IMR-90 (cell line): ENCODE results near the gene GLT8D2. TPM values are rescaled to one million over a fixed set of nuclear protein-coding genes. Genes with fewer than 3 reads are reported as not detected.

Experiments used
- ATAC-seq: fragments of 200-7000 bp; cut with Tn5 transposase; 2 replicates; pipeline ENCODE4 v1.9.1; 2020; ENCODE audit warnings: low read depth, mild to moderate bottlenecking, moderate library complexity
- BruUV-seq: library from RNA; stranded (reverse); fragments of 400-500 nt; replicated peaks from 2 replicates; lab custom pipeline; 2021; lab: Mats Ljungman, UMichigan
- CTCF ChIA-PET: fragments of 300-600 bp; formaldehyde crosslinking; extraction: SDS; loops from one replicate; lab custom pipeline; 2021; ENCODE audit warnings: antibody characterized with exemption; lab: Yijun Ruan, JAX
- POLR2A ChIA-PET: fragments of 300-600 bp; sonication (Branson Sonifier 250); formaldehyde crosslinking; loops from one replicate; lab custom pipeline; 2022; ENCODE audit warnings: antibody characterized with exemption; ENCODE audit not compliant: unreplicated experiment; lab: Charles Lee
- DNase-seq: peaks from one replicate; pipeline ENCODE4 v3.0.0; 2013
- H2AFZ ChIP-seq: replicated peaks from 2 replicates; pipeline ENCODE3; 2013; ENCODE audit warnings: low read length, mild to moderate bottlenecking; ENCODE audit not compliant: poor library complexity
- H2AK5ac ChIP-seq: 2 replicates; pipeline ENCODE4 v1.6.1; 2013; ENCODE audit warnings: low read depth, low read length, inconsistent platforms
- H2AK9ac ChIP-seq: replicated peaks from 2 replicates; pipeline ENCODE3; 2013; ENCODE audit warnings: mild to moderate bottlenecking, low read depth, low read length, moderate library complexity; ENCODE audit not compliant: poor library complexity
- H2BK120ac ChIP-seq: 2 replicates; pipeline ENCODE4 v1.6.1; 2013; ENCODE audit warnings: low read depth, low read length, inconsistent platforms
- H2BK15ac ChIP-seq: 3 replicates; pipeline ENCODE4 v1.6.1; 2013; ENCODE audit warnings: low read depth, low read length, inconsistent platforms
- H2BK20ac ChIP-seq: 2 replicates; pipeline ENCODE4 v1.6.1; 2013; ENCODE audit warnings: low read depth, mild to moderate bottlenecking, inconsistent platforms, low read length, moderate library complexity
- H2BK5ac ChIP-seq: 2 replicates; pipeline ENCODE4 v1.6.1; 2013; ENCODE audit warnings: mild to moderate bottlenecking, low read depth, low read length, inconsistent platforms; ENCODE audit not compliant: poor library complexity, severe bottlenecking
- H3K14ac ChIP-seq: replicated peaks from 2 replicates; pipeline ENCODE4 v1.6.1; 2013; ENCODE audit warnings: low read depth, low read length, inconsistent platforms
- H3K18ac ChIP-seq: 2 replicates; pipeline ENCODE4 v1.6.1; 2013; ENCODE audit warnings: low read depth, low read length, control low read depth
- H3K23ac ChIP-seq: 2 replicates; pipeline ENCODE4 v1.6.1; 2013; ENCODE audit warnings: low read depth, low read length, inconsistent platforms
- H3K27ac ChIP-seq: 2 replicates; pipeline ENCODE4 v1.5.1; 2013; ENCODE audit warnings: mild to moderate bottlenecking, control low read depth, low read length; ENCODE audit not compliant: insufficient read depth
- H3K27me3 ChIP-seq: 2 replicates; pipeline ENCODE4 v1.6.1; 2013; ENCODE audit warnings: low read length; ENCODE audit not compliant: control insufficient read depth, insufficient read depth
- H3K36me3 ChIP-seq: 2 replicates; pipeline ENCODE4 v1.6.1; 2013; ENCODE audit warnings: low read length, mixed read lengths; ENCODE audit not compliant: control insufficient read depth, insufficient read depth
- H3K4ac ChIP-seq: 2 replicates; pipeline ENCODE4 v1.6.1; 2013; ENCODE audit warnings: low read depth, low read length, inconsistent platforms
- H3K4me1 ChIP-seq: 2 replicates; pipeline ENCODE4 v1.6.1; 2013; ENCODE audit warnings: low read length, mixed read lengths; ENCODE audit not compliant: control insufficient read depth, insufficient read depth
- H3K4me2 ChIP-seq: 2 replicates; pipeline ENCODE4 v1.6.1; 2013; ENCODE audit warnings: low read depth, mild to moderate bottlenecking, control low read depth, low read length, moderate library complexity
- H3K4me3 ChIP-seq: 2 replicates; pipeline ENCODE4 v1.5.1; 2013; ENCODE audit warnings: low read depth, mild to moderate bottlenecking, control low read depth, low read length, moderate library complexity; ENCODE audit not compliant: insufficient read depth
- H3K56ac ChIP-seq: 2 replicates; pipeline ENCODE4 v1.6.1; 2013; ENCODE audit warnings: low read length, inconsistent platforms; ENCODE audit not compliant: insufficient read depth; ENCODE audit errors: extremely low read depth
- H3K79me1 ChIP-seq, 2 experiments: 2 replicates each; pipeline ENCODE4 v1.6.1; 2013; ENCODE audit warnings: low read length in 2 of 2, inconsistent platforms in 1 of 2, low read depth in 1 of 2
- H3K9ac ChIP-seq: 2 replicates; pipeline ENCODE4 v1.6.1; 2013; ENCODE audit warnings: low read depth, low read length, control low read depth
- H3K9me1 ChIP-seq: 2 replicates; pipeline ENCODE4 v1.6.1; 2013; ENCODE audit warnings: low read length, inconsistent platforms; ENCODE audit not compliant: insufficient read depth
- H3K9me3 ChIP-seq: 2 replicates; pipeline ENCODE4 v1.6.1; 2013; ENCODE audit warnings: low read length; ENCODE audit not compliant: control insufficient read depth, insufficient read depth
- H4K20me1 ChIP-seq: 2 replicates; pipeline ENCODE4 v1.6.1; 2013; ENCODE audit warnings: low read length, inconsistent platforms; ENCODE audit not compliant: insufficient read depth
- H4K5ac ChIP-seq: 2 replicates; pipeline ENCODE4 v1.6.1; 2013; ENCODE audit warnings: mild to moderate bottlenecking, low read depth, low read length, control low read depth
- H4K8ac ChIP-seq, 2 experiments: 2 replicates each; pipeline ENCODE4 v1.6.1; 2013; ENCODE audit warnings: low read depth in 2 of 2, low read length in 2 of 2, control low read depth in 1 of 2, inconsistent platforms in 1 of 2
- H4K91ac ChIP-seq: 2 replicates; pipeline ENCODE4 v1.6.1; 2013; ENCODE audit warnings: low read depth, low read length, inconsistent platforms; ENCODE audit not compliant: insufficient read depth
- BHLHE40 ChIP-seq: fragments of 150-350 bp; IDR thresholded peaks from 2 replicates; pipeline ENCODE4 v1.6.1; 2016; ENCODE audit warnings: mild to moderate bottlenecking, low read depth, low read length
- CEBPB ChIP-seq: IDR thresholded peaks from 2 replicates; pipeline ENCODE4 v1.6.1; 2012; ENCODE audit warnings: low read depth, low read length, improper control_type of control experiment
- CHD1 ChIP-seq: IDR thresholded peaks from 2 replicates; pipeline ENCODE4 v1.6.1; 2012; ENCODE audit warnings: low read depth, low read length, improper control_type of control experiment
- FOS ChIP-seq: fragments of 150-350 bp; IDR thresholded peaks from 2 replicates; pipeline ENCODE4 v1.6.1; 2016; ENCODE audit warnings: low read depth, low read length
- MAFK ChIP-seq: IDR thresholded peaks from 2 replicates; pipeline ENCODE4 v1.6.1; 2012; ENCODE audit warnings: low read depth, low read length, improper control_type of control experiment
- MXI1 ChIP-seq: IDR thresholded peaks from 2 replicates; pipeline ENCODE4 v1.6.1; 2012; ENCODE audit warnings: low read depth, mild to moderate bottlenecking, low read length, moderate library complexity, borderline replicate concordance
- NFE2L2 ChIP-seq: fragments of 150-350 bp; IDR thresholded peaks from 2 replicates; pipeline ENCODE4 v1.6.1; 2016; ENCODE audit warnings: low read depth, mild to moderate bottlenecking, low read length
- POLR2A ChIP-seq: IDR thresholded peaks from 2 replicates; pipeline ENCODE4 v1.6.1; 2012; ENCODE audit warnings: mild to moderate bottlenecking, low read depth, low read length
- RAD21 ChIP-seq: IDR thresholded peaks from 2 replicates; pipeline ENCODE4 v1.6.1; 2012; ENCODE audit warnings: low read length, improper control_type of control experiment
- RCOR1 ChIP-seq: IDR thresholded peaks from 2 replicates; pipeline ENCODE4 v1.6.1; 2012; ENCODE audit warnings: mild to moderate bottlenecking, low read length, improper control_type of control experiment; ENCODE audit not compliant: insufficient replicate concordance
- RFX5 ChIP-seq: IDR thresholded peaks from 2 replicates; pipeline ENCODE4 v1.8.0; 2012; ENCODE audit warnings: low read depth, mild to moderate bottlenecking, low read length, moderate library complexity
- SMC3 ChIP-seq: fragments of 150-350 bp; IDR thresholded peaks from 2 replicates; pipeline ENCODE4 v1.6.1; 2016; ENCODE audit warnings: low read depth, mild to moderate bottlenecking, antibody characterized with exemption, low read length, moderate library complexity
- WGBS, 2 experiments: methylation state at CpG; one replicate each; pipeline versions ENCODE4 v1.1.5 to v1.1.7; 2013; ENCODE audit warnings: missing lambda C conversion rate in 2 of 2; ENCODE audit not compliant: insufficient read length in 1 of 2; ENCODE audit errors: extremely low coverage in 2 of 2; 5-methylcytosine and 5-hydroxymethylcytosine counted together
- dilution Hi-C: fragments of 300-500 bp; cut with HindIII; formaldehyde crosslinking; loops from one replicate; pipeline ENCODE4 v1.14.3; 2018; ENCODE audit warnings: low sequenced_read_pairs; ENCODE audit not compliant: unreplicated experiment
- in situ Hi-C: fragments of 300-500 bp; cut with MboI; formaldehyde crosslinking; loops from 3 replicates; pipeline ENCODE4 v1.14.3; 2019; ENCODE audit warnings: low sequenced_read_pairs, inconsistent platforms, mixed read lengths
- intact Hi-C: fragments of 100-400 bp; cut with micrococcal nuclease; formaldehyde crosslinking; loops from 2 replicates; pipeline ENCODE4 v1.10.0; 2022
- polyA plus RNA-seq, 3 experiments: library from polyadenylated mRNA; depleted of rRNA; stranded (reverse); fragments of >200 nt; gene quantifications; 2 replicates each; pipeline ENCODE4 v1.2.3, GENCODE V29; 2012; ENCODE audit warnings: low replicate concordance in 1 of 3
- total RNA-seq: library from RNA; depleted of rRNA; stranded (reverse); fragments of >200 nt; gene quantifications from 2 replicates; pipeline ENCODE4 v1.2.3, GENCODE V29; 2012
- TF ChIP-seq, protein P1 (sequence below): fragments of 150-350 bp; IDR thresholded peaks from 2 replicates; pipeline ENCODE4 v1.6.1; 2017; ENCODE audit warnings: mild to moderate bottlenecking, antibody characterized with exemption, low read length, low read depth
- TF ChIP-seq, protein P2 (sequence below): conservative IDR thresholded peaks from 2 replicates; pipeline ENCODE4 v1.5.1; 2012; ENCODE audit warnings: mild to moderate bottlenecking, low read depth, low read length, improper control_type of control experiment

The GLT8D2 gene
- total and polyA plus RNA-seq, 2 of the 4 experiments (the other 2 are of a cell fraction), result 33.5 to 47.9 TPM

DNA sequence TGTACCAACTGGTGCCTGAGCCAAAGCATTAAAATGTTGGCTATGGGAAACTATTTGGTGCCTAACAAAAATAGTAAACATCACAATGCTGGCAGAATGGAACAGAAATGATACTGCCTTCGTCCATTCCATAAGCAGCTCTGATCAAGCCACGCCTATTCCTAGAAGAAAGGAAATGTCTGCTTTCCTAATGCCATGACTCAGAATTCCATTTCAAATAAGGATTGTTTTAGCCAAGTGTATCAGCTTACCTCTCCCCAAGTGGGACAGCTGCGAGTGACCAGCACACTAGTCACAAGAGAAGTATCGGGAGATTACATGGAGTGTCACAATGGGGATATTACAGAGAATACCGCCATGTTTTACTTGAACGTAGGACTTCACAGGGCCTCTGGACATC lies 38.7 kb downstream of the GLT8D2 start:
- H2BK15ac ChIP-seq, result peak overlapping the region; percentile 42; the same call in 2 of the 3 replicates
- no CpG with 5 or more reads among the region's 6 CpGs for WGBS, 2 experiments
- ChIA-PET POLR2A (no interaction called here), CTCF (interaction anchor here (0.6 kb wide), 1 partner anchor 41 kb away, joined by 3 read pairs; no protein-coding TSS in a partner anchor)
- H3K9me1 ChIP-seq, result peaks cover 9% of the 10 kb centered on the region
- no peaks in the 10 kb centered on the region for H3K27me3 ChIP-seq
- no peak overlapping the region for H2AK9ac ChIP-seq
- peak overlapping the region; percentile 97 for H2BK20ac ChIP-seq
- H3K4ac ChIP-seq, result peak overlapping the region; percentile 93; the same call in 1 of the 2 replicates
- peak overlapping the region; percentile 94 for H3K18ac ChIP-seq
- DNase-seq, result peak; percentile 96
- H3K4me3 ChIP-seq, result peak overlapping the region; percentile 9; the same call in 1 of the 2 replicates
- dilution Hi-C loops (no loop called here), intact Hi-C loops (loop anchor here (5.0 kb wide), 1 partner anchor 36 kb away; no protein-coding TSS in a partner anchor), in situ Hi-C loops (no loop called here)
- H4K5ac ChIP-seq, result peak overlapping the region; percentile 97; the same call in 1 of the 2 replicates
- H3K4me2 ChIP-seq, result peak overlapping the region; percentile 67; the same call in 1 of the 2 replicates
- H3K56ac ChIP-seq, result peak overlapping the region; percentile 63
- H3K14ac ChIP-seq, result peak overlapping the region; percentile 90
- H4K20me1 ChIP-seq, result no peaks in the 10 kb centered on the region
- ATAC-seq, result peak; percentile 88
- peaks cover 11% of the 10 kb centered on the region for H3K36me3 ChIP-seq
- peak overlapping the region; percentile 95 for H2BK5ac ChIP-seq
- H2AFZ ChIP-seq, result no peak overlapping the region
- no TSS peak for BruUV-seq
- peak overlapping the region; percentile 22; the same call in 1 of the 2 replicates for H3K9ac ChIP-seq
- H3K27ac ChIP-seq, result peak overlapping the region; percentile 95
- H3K9me3 ChIP-seq, result 0 out of 2 replicates have a peak, but pooled peaks cover 2% of the 10 kb centered on the region
- peaks cover 13% of the 10 kb centered on the region for H3K4me1 ChIP-seq
- TF ChIP-seq FOS (peak; percentile 75), CHD1 (no peak), RFX5 (no peak), RAD21 (no peak), MAFK (no peak), RCOR1 (no peak), NFE2L2 (no peak), CEBPB (peak; percentile 73; the same call in 1 of the 2 replicates), BHLHE40 (no peak), SMC3 (no peak), POLR2A (no peak), MXI1 (no peak)
- TF ChIP-seq, protein P1, sequence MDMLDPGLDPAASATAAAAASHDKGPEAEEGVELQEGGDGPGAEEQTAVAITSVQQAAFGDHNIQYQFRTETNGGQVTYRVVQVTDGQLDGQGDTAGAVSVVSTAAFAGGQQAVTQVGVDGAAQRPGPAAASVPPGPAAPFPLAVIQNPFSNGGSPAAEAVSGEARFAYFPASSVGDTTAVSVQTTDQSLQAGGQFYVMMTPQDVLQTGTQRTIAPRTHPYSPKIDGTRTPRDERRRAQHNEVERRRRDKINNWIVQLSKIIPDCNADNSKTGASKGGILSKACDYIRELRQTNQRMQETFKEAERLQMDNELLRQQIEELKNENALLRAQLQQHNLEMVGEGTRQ, result no peak
- TF ChIP-seq, protein P2, sequence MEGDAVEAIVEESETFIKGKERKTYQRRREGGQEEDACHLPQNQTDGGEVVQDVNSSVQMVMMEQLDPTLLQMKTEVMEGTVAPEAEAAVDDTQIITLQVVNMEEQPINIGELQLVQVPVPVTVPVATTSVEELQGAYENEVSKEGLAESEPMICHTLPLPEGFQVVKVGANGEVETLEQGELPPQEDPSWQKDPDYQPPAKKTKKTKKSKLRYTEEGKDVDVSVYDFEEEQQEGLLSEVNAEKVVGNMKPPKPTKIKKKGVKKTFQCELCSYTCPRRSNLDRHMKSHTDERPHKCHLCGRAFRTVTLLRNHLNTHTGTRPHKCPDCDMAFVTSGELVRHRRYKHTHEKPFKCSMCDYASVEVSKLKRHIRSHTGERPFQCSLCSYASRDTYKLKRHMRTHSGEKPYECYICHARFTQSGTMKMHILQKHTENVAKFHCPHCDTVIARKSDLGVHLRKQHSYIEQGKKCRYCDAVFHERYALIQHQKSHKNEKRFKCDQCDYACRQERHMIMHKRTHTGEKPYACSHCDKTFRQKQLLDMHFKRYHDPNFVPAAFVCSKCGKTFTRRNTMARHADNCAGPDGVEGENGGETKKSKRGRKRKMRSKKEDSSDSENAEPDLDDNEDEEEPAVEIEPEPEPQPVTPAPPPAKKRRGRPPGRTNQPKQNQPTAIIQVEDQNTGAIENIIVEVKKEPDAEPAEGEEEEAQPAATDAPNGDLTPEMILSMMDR, result no peak
- peak overlapping the region; percentile 68 to 84 for H4K8ac ChIP-seq
- peak overlapping the region; percentile 95 for H3K23ac ChIP-seq
- peak overlapping the region; percentile 93 for H4K91ac ChIP-seq
- H3K79me1 ChIP-seq, result peaks cover 0 to 12% of the 10 kb centered on the region in 2 experiments; a peak in 2 of 4 replicates
- H2BK120ac ChIP-seq, result peak overlapping the region; percentile 96
- peak overlapping the region; percentile 87; the same call in 1 of the 2 replicates for H2AK5ac ChIP-seq
